HG03378 (cell line): ENCODE results near the gene GIT1.

Experiments used
- ATAC-seq: cut with Tn5 transposase; IDR thresholded peaks from one replicate; pipeline ENCODE4 v1.9.1; 2021; ENCODE audit warnings: mild to moderate bottlenecking, moderate library complexity; ENCODE audit not compliant: unreplicated experiment

Gene GIT1

GRCh38 chr17:29593591-29594518 is 4.4 kb upstream of the GIT1 start:
- no peak for ATAC-seq

- no peak for ATAC-seq
Observed at GRCh38 chr17:29592850-29593551, 3.6 kb upstream of the GIT1 start, which contains the start of gene ANKRD13B. ANKRD13B (plus strand) TSS chr17:29593132; CDS start chr17:29593622, 490 bp downstream.

GRCh38 chr17:29591737-29592608 is 2.5 kb upstream of the GIT1 start:
- ATAC-seq, result no peak

GRCh38 chr17:29591146-29591736 is 1.8 kb upstream of the GIT1 start:
- ATAC-seq, result no peak

GRCh38 chr17:29590411-29591145 is 1.1 kb upstream of the GIT1 start:
- ATAC-seq, result no peak

- no peak for ATAC-seq
Observed at GRCh38 chr17:29588562-29589411, 661 bp downstream of the GIT1 start.

GRCh38 chr17:29588017-29588561 is 1.4 kb downstream of the GIT1 start:
- no peak for ATAC-seq

- ATAC-seq, result no peak
Observed at GRCh38 chr17:29587591-29587990, 1.9 kb downstream of the GIT1 start.

GRCh38 chr17:29586676-29587469 is 2.6 kb downstream of the GIT1 start:
- no peak for ATAC-seq

- no peak for ATAC-seq
Observed at GRCh38 chr17:29585080-29585751, 4.2 kb downstream of the GIT1 start.

- no peak for ATAC-seq
Observed at GRCh38 chr17:29584452-29585079, 4.9 kb downstream of the GIT1 start.

- no peak for ATAC-seq
Observed at GRCh38 chr17:29583324-29584248, 5.9 kb downstream of the GIT1 start.

- no peak for ATAC-seq
Observed at GRCh38 chr17:29582772-29583171, 6.7 kb downstream of the GIT1 start.

- no peak for ATAC-seq
Observed at GRCh38 chr17:29582254-29582765, 7.1 kb downstream of the GIT1 start.

- ATAC-seq, result no peak
Observed at GRCh38 chr17:29581583-29582253, 7.7 kb downstream of the GIT1 start.
